Measurements from ENCODE around the gene HIPK1.

Gene HIPK1

GRCh38 chr1:113891631-113892220 is 37.4 kb upstream of the HIPK1 start:
- TF ChIP-seq CTCF (IDR thresholded peaks at IDR 0.05; ENCODE audit: low read depth, low read length, missing control alignments), result no peak
- no peak for DNase-seq (ENCODE audit: extremely low read depth, low read depth)
- H3K4me3 ChIP-seq (replicated peaks; ENCODE audit: low read depth, low read length), result no peak overlapping the region

- no peak overlapping the region for H3K4me3 ChIP-seq (replicated peaks; ENCODE audit: low read depth, low read length)
- no peak for DNase-seq (ENCODE audit: extremely low read depth, low read depth)
- TF ChIP-seq CTCF (IDR thresholded peaks at IDR 0.05; ENCODE audit: low read depth, low read length, missing control alignments), result no peak
These were observed 35.9 kb upstream of the HIPK1 start for GRCh38 chr1:113893267-113893666.

GRCh38 chr1:113895098-113895497 is 34.0 kb upstream of the HIPK1 start:
- no peak overlapping the region for H3K4me3 ChIP-seq (replicated peaks; ENCODE audit: low read depth, low read length)
- no peak for TF ChIP-seq CTCF (IDR thresholded peaks at IDR 0.05; ENCODE audit: low read depth, low read length, missing control alignments)
- no peak for DNase-seq (ENCODE audit: extremely low read depth, low read depth)

GRCh38 chr1:113895961-113896360 is 33.2 kb upstream of the HIPK1 start:
- H3K4me3 ChIP-seq (replicated peaks; ENCODE audit: low read depth, low read length), result no peak overlapping the region
- no peak for DNase-seq (ENCODE audit: extremely low read depth, low read depth)

GRCh38 chr1:113898241-113898814 is 30.8 kb upstream of the HIPK1 start:
- no peak for TF ChIP-seq CTCF (IDR thresholded peaks at IDR 0.05; ENCODE audit: low read depth, low read length, missing control alignments)
- DNase-seq (ENCODE audit: extremely low read depth, low read depth), result no peak
- H3K4me3 ChIP-seq (replicated peaks; ENCODE audit: low read depth, low read length), result no peak overlapping the region

More at GRCh38 chr1:113895961-113896360, 33.2 kb upstream of the HIPK1 start:
- TF ChIP-seq CTCF (IDR thresholded peaks at IDR 0.05; ENCODE audit: low read depth, low read length, missing control alignments), result no peak

- H3K4me3 ChIP-seq (replicated peaks; ENCODE audit: low read depth, low read length), result no peak overlapping the region
- DNase-seq (ENCODE audit: extremely low read depth, low read depth), result no peak
- no peak for TF ChIP-seq CTCF (IDR thresholded peaks at IDR 0.05; ENCODE audit: low read depth, low read length, missing control alignments)
These were observed 30.0 kb upstream of the HIPK1 start for GRCh38 chr1:113899111-113899510.

GRCh38 chr1:113901191-113901590 is 27.9 kb upstream of the HIPK1 start:
- H3K4me3 ChIP-seq (replicated peaks; ENCODE audit: low read depth, low read length), result no peak overlapping the region
- no peak for TF ChIP-seq CTCF (IDR thresholded peaks at IDR 0.05; ENCODE audit: low read depth, low read length, missing control alignments)
- no peak for DNase-seq (ENCODE audit: extremely low read depth, low read depth)
